ENCODE data around the gene NNT.
"Not testable (repeated sequence)": the region's sequence is repeated elsewhere in the genome, so short reads cannot be mapped to it uniquely, and the experiment has no call there.

Gene NNT
- total RNA-seq, result 53.2 to 123 (median 72.6) reads per million in 9 experiments

GRCh38 chr5:43602461-43603343, at the start of gene NNT:
Gene NNT, plus strand, starts transcription at chr5:43603180. Its CDS starts 6,016 bp downstream, at chr5:43609196.
- H3K9me3 Mint-ChIP-seq, result no peaks in the 10 kb centered on the region
- ATAC-seq (replicated peaks) (peak; percentile 78), DNase-seq (peak; percentile 66 to 69 (median 69))
- peaks cover 30 to 48% of the 10 kb centered on the region in 2 donors for H3K4me1 Mint-ChIP-seq (ENCODE audit: low read depth in 2 of 2)
- H3K4me3 Mint-ChIP-seq, result peak within 1 kb of the TSS; percentile 89 to 99
- peaks cover 17% of the 10 kb centered on the region for H3K36me3 Mint-ChIP-seq (ENCODE audit: insufficient read depth)
- H3K27me3 Mint-ChIP-seq, result no peaks in the 10 kb centered on the region
- H3K27ac Mint-ChIP-seq, result peak within 1 kb of the TSS; percentile 92 to 95

- Mint-ChIP-seq H3K4me3 (no peak overlapping the region), H3K27ac (no peak overlapping the region), H3K27me3 (no peaks in the 10 kb centered on the region), H3K9me3 (no peaks in the 10 kb centered on the region), H3K36me3 (ENCODE audit: insufficient read depth) (peaks cover 31% of the 10 kb centered on the region), H3K4me1 (ENCODE audit: low read depth in 2 of 2) (peaks cover 12 to 32% of the 10 kb centered on the region in 2 donors)
- ATAC-seq (replicated peaks) (no peak), DNase-seq (no peak)
Measured at GRCh38 chr5:43553381-43553780, 49.6 kb upstream of the NNT start.

GRCh38 chr5:43554497-43554896, 48.5 kb upstream of the NNT start:
- no peak overlapping the region for H3K27ac Mint-ChIP-seq
- no peak for ATAC-seq (replicated peaks)
- DNase-seq, result no peak
- H3K27me3 Mint-ChIP-seq, result no peaks in the 10 kb centered on the region
- H3K9me3 Mint-ChIP-seq, result no peaks in the 10 kb centered on the region
- H3K4me3 Mint-ChIP-seq, result no peak overlapping the region
- H3K4me1 Mint-ChIP-seq (ENCODE audit: low read depth in 2 of 2), result peaks cover 11 to 29% of the 10 kb centered on the region in 2 donors
- peaks cover 25% of the 10 kb centered on the region for H3K36me3 Mint-ChIP-seq (ENCODE audit: insufficient read depth)

GRCh38 chr5:43555895-43556606, 46.9 kb upstream of the NNT start:
- H3K36me3 Mint-ChIP-seq (ENCODE audit: insufficient read depth), result peaks cover 14% of the 10 kb centered on the region
- ATAC-seq (replicated peaks) (no peak), DNase-seq (no peak)
- H3K27me3 Mint-ChIP-seq, result peaks cover 0 to 12% of the 10 kb centered on the region in 2 donors
- no peaks in the 10 kb centered on the region for H3K9me3 Mint-ChIP-seq
- H3K4me3 Mint-ChIP-seq, result peak overlapping the region in 1 of 2 donors; percentile 88
- peak overlapping the region in 1 of 2 donors; percentile 92 for H3K27ac Mint-ChIP-seq
- H3K4me1 Mint-ChIP-seq (ENCODE audit: low read depth in 2 of 2), result peaks cover 8 to 22% of the 10 kb centered on the region in 2 donors

- ATAC-seq (replicated peaks), result peak; percentile 75
- Mint-ChIP-seq H3K36me3 (ENCODE audit: insufficient read depth) (peaks cover 12% of the 10 kb centered on the region), H3K27ac (peak overlapping the region in 1 of 2 donors; percentile 92)
Measured at GRCh38 chr5:43556607-43556856, 46.4 kb upstream of the NNT start.

GRCh38 chr5:43556857-43557542, 46.0 kb upstream of the NNT start, which contains the start of gene PAIP1:
Gene PAIP1, minus strand, starts transcription at chr5:43557077. Its CDS starts 231 bp downstream, at chr5:43556846.
- H3K4me3 Mint-ChIP-seq, result peak within 1 kb of the TSS in 1 of 2 donors; percentile 88
- H3K4me1 Mint-ChIP-seq (ENCODE audit: low read depth in 2 of 2), result peaks cover 8 to 20% of the 10 kb centered on the region in 2 donors
- peaks cover 0 to 21% of the 10 kb centered on the region in 2 donors for H3K27me3 Mint-ChIP-seq
- H3K36me3 Mint-ChIP-seq (ENCODE audit: insufficient read depth), result peaks cover 9% of the 10 kb centered on the region
- peak within 1 kb of the TSS in 1 of 2 donors; percentile 92 for H3K27ac Mint-ChIP-seq
- ATAC-seq (replicated peaks), result peak; percentile 68
- DNase-seq, result peak; percentile 75 to 82 (median 81)
- no peaks in the 10 kb centered on the region for H3K9me3 Mint-ChIP-seq

More at GRCh38 chr5:43556607-43556856, 46.4 kb upstream of the NNT start:
- H3K27me3 Mint-ChIP-seq, result peaks cover 0 to 17% of the 10 kb centered on the region in 2 donors
- H3K9me3 Mint-ChIP-seq, DNase-seq: not testable (repeated sequence)
- H3K4me1 Mint-ChIP-seq (ENCODE audit: low read depth in 2 of 2), result peaks cover 8 to 20% of the 10 kb centered on the region in 2 donors
- H3K4me3 Mint-ChIP-seq, result peak overlapping the region in 1 of 2 donors; percentile 88

GRCh38 chr5:43560128-43560527, 42.9 kb upstream of the NNT start:
- H3K27me3 Mint-ChIP-seq, result peaks cover 0 to 38% of the 10 kb centered on the region in 2 donors
- no peak for ATAC-seq (replicated peaks)
- H3K36me3 Mint-ChIP-seq (ENCODE audit: insufficient read depth), result peaks cover 9% of the 10 kb centered on the region
- no peak overlapping the region for H3K27ac Mint-ChIP-seq
- H3K4me3 Mint-ChIP-seq, result no peak overlapping the region
- H3K9me3 Mint-ChIP-seq, result no peaks in the 10 kb centered on the region
- peaks cover 8 to 18% of the 10 kb centered on the region in 2 donors for H3K4me1 Mint-ChIP-seq (ENCODE audit: low read depth in 2 of 2)
- DNase-seq, result no peak

- Mint-ChIP-seq H3K9me3 (no peaks in the 10 kb centered on the region), H3K27me3 (peaks cover 0 to 38% of the 10 kb centered on the region in 2 donors), H3K36me3 (ENCODE audit: insufficient read depth) (peaks cover 6% of the 10 kb centered on the region), H3K27ac (no peak overlapping the region), H3K4me1 (ENCODE audit: low read depth in 2 of 2) (peaks cover 6 to 7% of the 10 kb centered on the region in 2 donors), H3K4me3 (no peak overlapping the region)
- DNase-seq (no peak), ATAC-seq (replicated peaks) (no peak)
Measured at GRCh38 chr5:43561356-43561755, 41.6 kb upstream of the NNT start.

- DNase-seq, result no peak
- H3K4me1 Mint-ChIP-seq (ENCODE audit: low read depth in 2 of 2), result no peaks in the 10 kb centered on the region
- no peaks in the 10 kb centered on the region for H3K9me3 Mint-ChIP-seq
- H3K27ac Mint-ChIP-seq, result no peak overlapping the region
- H3K4me3 Mint-ChIP-seq, result no peak overlapping the region
- H3K36me3 Mint-ChIP-seq (ENCODE audit: insufficient read depth), result no peaks in the 10 kb centered on the region
- H3K27me3 Mint-ChIP-seq, result peaks cover 0 to 38% of the 10 kb centered on the region in 2 donors
- no peak for ATAC-seq (replicated peaks)
Measured at GRCh38 chr5:43563321-43563720, 39.7 kb upstream of the NNT start.

GRCh38 chr5:43564289-43564850, 38.6 kb upstream of the NNT start:
- Mint-ChIP-seq H3K9me3 (no peaks in the 10 kb centered on the region), H3K4me1 (ENCODE audit: low read depth in 2 of 2) (no peaks in the 10 kb centered on the region), H3K27me3 (peaks cover 0 to 38% of the 10 kb centered on the region in 2 donors), H3K27ac (no peak overlapping the region), H3K36me3 (ENCODE audit: insufficient read depth) (no peaks in the 10 kb centered on the region), H3K4me3 (no peak overlapping the region)
- ATAC-seq (replicated peaks) (no peak), DNase-seq (no peak)

GRCh38 chr5:43565043-43565442, 37.9 kb upstream of the NNT start:
- ATAC-seq (replicated peaks) (no peak), DNase-seq (no peak)
- Mint-ChIP-seq H3K9me3 (no peaks in the 10 kb centered on the region), H3K27ac (no peak overlapping the region), H3K36me3 (ENCODE audit: insufficient read depth) (no peaks in the 10 kb centered on the region), H3K4me1 (ENCODE audit: low read depth in 2 of 2) (no peaks in the 10 kb centered on the region), H3K27me3 (peaks cover 0 to 36% of the 10 kb centered on the region in 2 donors), H3K4me3 (no peak overlapping the region)

GRCh38 chr5:43567967-43568366, 35.0 kb upstream of the NNT start:
- H3K4me3 Mint-ChIP-seq, result no peak overlapping the region
- H3K9me3 Mint-ChIP-seq, result no peaks in the 10 kb centered on the region
- no peaks in the 10 kb centered on the region for H3K36me3 Mint-ChIP-seq (ENCODE audit: insufficient read depth)
- ATAC-seq (replicated peaks), result no peak
- DNase-seq, result no peak
- H3K27me3 Mint-ChIP-seq, result peaks cover 0 to 7% of the 10 kb centered on the region in 2 donors
- H3K4me1 Mint-ChIP-seq (ENCODE audit: low read depth in 2 of 2), result no peaks in the 10 kb centered on the region
- no peak overlapping the region for H3K27ac Mint-ChIP-seq

- no peak overlapping the region for H3K4me3 Mint-ChIP-seq
- no peaks in the 10 kb centered on the region for H3K27me3 Mint-ChIP-seq
- H3K9me3 Mint-ChIP-seq, result no peaks in the 10 kb centered on the region
- ATAC-seq (replicated peaks) (no peak), DNase-seq (no peak)
- H3K36me3 Mint-ChIP-seq (ENCODE audit: insufficient read depth), result no peaks in the 10 kb centered on the region
- H3K4me1 Mint-ChIP-seq (ENCODE audit: low read depth in 2 of 2), result no peaks in the 10 kb centered on the region
- no peak overlapping the region for H3K27ac Mint-ChIP-seq
Measured at GRCh38 chr5:43569236-43569746, 33.7 kb upstream of the NNT start.
